Endothelial cell of umbilical vein (primary cell): Measurements from ENCODE around the gene F2RL3. TPM values are rescaled to one million over a fixed set of nuclear protein-coding genes. Genes with fewer than 3 reads are reported as not detected.

Experiments
- BruUV-seq: library from RNA; stranded (reverse); fragments of 400-500 nt; replicated peaks from 2 replicates; lab custom pipeline; 2021; lab: Mats Ljungman, UMichigan
- CTCF ChIA-PET: fragments of 300-600, 350-600 bp; sonication (Branson Sonifier 250); formaldehyde crosslinking; loops from one replicate; lab custom pipeline; 2021; ENCODE audit warnings: antibody characterized with exemption, inconsistent platforms; lab: Charles Lee
- POLR2A ChIA-PET: fragments of 300-600, 350-600 bp; sonication (Branson Sonifier 250); formaldehyde crosslinking; loops from one replicate; lab custom pipeline; 2021; ENCODE audit warnings: antibody characterized with exemption, inconsistent platforms; lab: Charles Lee
- DNase-seq: peaks from one replicate; pipeline ENCODE4 v3.0.0-alpha.2; 2011; ENCODE audit warnings: low read depth, low spot score
- FAIRE-seq: peaks from 2 replicates; lab custom pipeline; 2011; peaks lifted over from hg19 to GRCh38; lab: Jason Lieb, UNC
- H2AFZ ChIP-seq: 2 replicates; pipeline ENCODE4 v1.6.0; 2012; ENCODE audit warnings: low read depth, low read length, control low read depth, inconsistent platforms
- H3K27ac ChIP-seq: 2 replicates; pipeline ENCODE4 v1.5.1; 2011; ENCODE audit warnings: low read depth, mild to moderate bottlenecking, control low read depth, low read length, moderate library complexity; ENCODE audit not compliant: insufficient read depth
- H3K27me3 ChIP-seq, 2 experiments: 2 replicates each; pipeline versions ENCODE4 v1.6.0 to v1.6.1; 2011; ENCODE audit warnings: low read length in 2 of 2, mixed read lengths in 1 of 2; ENCODE audit not compliant: control insufficient read depth in 2 of 2, insufficient read depth in 2 of 2
- H3K36me3 ChIP-seq, 2 experiments: 2 replicates in 1 of 2; 3 replicates in 1 of 2; pipeline ENCODE4 v1.5.1; 2011; ENCODE audit warnings: low read length in 2 of 2, mild to moderate bottlenecking in 1 of 2, moderate library complexity in 1 of 2; ENCODE audit not compliant: control insufficient read depth in 2 of 2, insufficient read depth in 2 of 2; ENCODE audit errors: extremely low read depth in 1 of 2
- H3K4me1 ChIP-seq: 3 replicates; pipeline ENCODE4 v1.5.1; 2011; ENCODE audit warnings: mild to moderate bottlenecking, low read length; ENCODE audit not compliant: control insufficient read depth, insufficient read depth; ENCODE audit errors: extremely low read depth
- H3K4me2 ChIP-seq: 2 replicates; pipeline ENCODE4 v1.6.1; 2011; ENCODE audit warnings: low read length, control low read depth, mixed read lengths; ENCODE audit not compliant: insufficient read depth
- H3K4me3 ChIP-seq, 3 experiments: fragments of 200-600 bp in 1 of 3; sonication (generic), shearing (Covaris generic) in 1 of 3; replicated peaks in 1 of 3; 2 replicates each; pipeline ENCODE4 v1.5.1; 2011 to 2016; ENCODE audit warnings: control low read depth in 3 of 3, low read length in 3 of 3, mild to moderate bottlenecking in 2 of 3, inconsistent platforms in 1 of 3, low read depth in 1 of 3, moderate library complexity in 1 of 3; ENCODE audit not compliant: insufficient read depth in 1 of 3
- H3K79me2 ChIP-seq: 2 replicates; pipeline ENCODE4 v1.6.0; 2012; ENCODE audit warnings: low read length, inconsistent platforms; ENCODE audit not compliant: control insufficient read depth, insufficient read depth
- H3K9ac ChIP-seq: replicated peaks from 2 replicates; pipeline ENCODE3; 2011; ENCODE audit warnings: low read length, control low read depth; ENCODE audit not compliant: insufficient read depth; ENCODE audit errors: extremely low read depth
- H3K9me1 ChIP-seq: replicated peaks from 3 replicates; pipeline ENCODE4 v1.6.0; 2011; ENCODE audit warnings: mild to moderate bottlenecking, low read length; ENCODE audit not compliant: control insufficient read depth, insufficient read depth; ENCODE audit errors: extremely low read depth
- H3K9me3 ChIP-seq: replicated peaks from 2 replicates; pipeline ENCODE4 v1.5.1; 2012; ENCODE audit warnings: low read length, inconsistent platforms; ENCODE audit not compliant: control insufficient read depth, insufficient read depth
- H4K20me1 ChIP-seq: replicated peaks from 2 replicates; pipeline ENCODE3; 2011; ENCODE audit warnings: mild to moderate bottlenecking, low read length; ENCODE audit not compliant: control insufficient read depth, insufficient read depth; ENCODE audit errors: extremely low read depth
- EZH2 ChIP-seq: IDR thresholded peaks from 2 replicates; pipeline ENCODE4 v1.6.1; 2012; ENCODE audit warnings: borderline replicate concordance, low read depth, mild to moderate bottlenecking, moderate library complexity, low read length, inconsistent platforms; ENCODE audit not compliant: severe bottlenecking
- FOS ChIP-seq: IDR thresholded peaks from 2 replicates; pipeline ENCODE4 v1.6.1; 2011; ENCODE audit warnings: mild to moderate bottlenecking, low read length, moderate library complexity, borderline replicate concordance; ENCODE audit not compliant: insufficient read depth
- GATA2 ChIP-seq: IDR thresholded peaks from 2 replicates; pipeline ENCODE4 v1.7.0; 2011; ENCODE audit warnings: low read depth, mild to moderate bottlenecking, moderate library complexity, mixed read lengths, low read length; ENCODE audit not compliant: insufficient read length, insufficient read depth
- JUN ChIP-seq: IDR thresholded peaks from 2 replicates; pipeline ENCODE4 v1.6.1; 2011; ENCODE audit warnings: borderline replicate concordance, low read depth; ENCODE audit not compliant: insufficient read length, insufficient read depth
- MYC ChIP-seq: IDR thresholded peaks from one replicate; pipeline ENCODE4 v1.6.1; 2011; ENCODE audit warnings: mild to moderate bottlenecking, low read depth, low read length
- POLR2A ChIP-seq: IDR thresholded peaks from 2 replicates; pipeline ENCODE4 v1.6.1; 2012; ENCODE audit warnings: low read depth, mild to moderate bottlenecking, control low read depth, low read length
- POLR2AphosphoS5 ChIP-seq: IDR thresholded peaks from 2 replicates; pipeline ENCODE4 v1.6.1; 2012; ENCODE audit warnings: low read depth, mild to moderate bottlenecking, control low read depth, low read length, moderate library complexity; ENCODE audit not compliant: insufficient read depth
- dilution Hi-C: fragments of 300-500 bp; cut with MboI; formaldehyde crosslinking; loops from one replicate; pipeline ENCODE4 v1.15.0; 2019; ENCODE audit warnings: low sequenced_read_pairs; ENCODE audit not compliant: extremely low pct_ligation_motif_present
- intact Hi-C: fragments of 100-400 bp; cut with micrococcal nuclease; formaldehyde crosslinking; loops from one replicate; pipeline ENCODE4 v1.10.0; 2022
- polyA plus RNA-seq, 4 experiments: library from polyadenylated mRNA; depleted of rRNA in 3 of 4; stranded (reverse) in 3 of 4; unstranded in 1 of 4; fragments of >200 nt; gene quantifications; 2 replicates each; pipeline versions ENCODE4 v1.2.1 to v1.2.3, GENCODE V29; 2011 to 2012; ENCODE audit warnings: missing spikeins in 1 of 4
- total RNA-seq: library from RNA; stranded (reverse); gene quantifications from 2 replicates; pipeline ENCODE4 v1.2.3, GENCODE V29; 2021
- TF ChIP-seq, protein P1 (sequence below): IDR thresholded peaks from 2 replicates; pipeline ENCODE4 v1.6.1; 2011; ENCODE audit not compliant: insufficient read depth, insufficient read length
- TF ChIP-seq, protein P2 (sequence below), 2 donors: IDR thresholded peaks; 1 replicate in 1 of 2; 2 replicates in 1 of 2; pipeline ENCODE4 v1.5.1; 2011; ENCODE audit warnings: low read length in 2 of 2, mild to moderate bottlenecking in 2 of 2, moderate library complexity in 2 of 2, control low read depth in 1 of 2, inconsistent platforms in 1 of 2, low read depth in 1 of 2; ENCODE audit not compliant: insufficient read depth in 1 of 2; ENCODE audit errors: extremely low read depth in 1 of 2

Gene F2RL3
- total and polyA plus RNA-seq, 2 donors (not counting 3 experiments of a cell fraction or from before 2014, with no cell fraction given) = 1.2 to 1.7 TPM

DNA sequence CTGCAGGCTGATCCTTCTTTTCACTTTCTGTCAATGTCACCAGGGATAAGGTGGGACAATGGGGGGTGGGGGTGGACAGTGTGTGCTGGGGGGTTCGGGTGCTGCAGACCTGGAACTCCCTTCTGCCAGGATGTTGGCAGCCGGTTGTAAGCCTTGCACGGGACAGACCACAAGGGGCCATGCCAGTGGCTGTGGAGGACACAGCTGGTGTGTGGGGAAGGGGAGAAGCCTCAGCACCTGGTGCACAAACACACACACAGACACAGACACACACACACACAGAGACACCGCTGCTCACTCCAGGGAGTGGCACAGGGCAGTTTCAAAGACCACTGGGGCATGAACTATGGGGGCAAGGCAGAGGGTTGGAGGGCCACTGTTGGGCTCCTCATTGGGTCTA is 3.6 kb downstream of the F2RL3 start:
- dilution Hi-C loops = no loop called here
- Histone ChIP-seq H3K4me3 (no peak overlapping the region), H3K9me1 (no peaks in the 10 kb centered on the region), H3K27me3 (no peaks in the 10 kb centered on the region), H3K9me3 (no peaks in the 10 kb centered on the region), H3K4me2 (no peak overlapping the region), H2AFZ (no peak overlapping the region), H3K9ac (no peak overlapping the region), H3K27ac (no peak overlapping the region), H3K36me3 (no peaks in the 10 kb centered on the region), H4K20me1 (no peaks in the 10 kb centered on the region), H3K4me1 (peaks cover 13% of the 10 kb centered on the region), H3K79me2 (no peaks in the 10 kb centered on the region)
- FAIRE-seq (no peak), DNase-seq (no peak)
- TF ChIP-seq POLR2A (no peak), POLR2AphosphoS5 (no peak), GATA2 (no peak), EZH2 (no peak), FOS (no peak), JUN (no peak), MYC (no peak)
- TF ChIP-seq, protein P1, sequence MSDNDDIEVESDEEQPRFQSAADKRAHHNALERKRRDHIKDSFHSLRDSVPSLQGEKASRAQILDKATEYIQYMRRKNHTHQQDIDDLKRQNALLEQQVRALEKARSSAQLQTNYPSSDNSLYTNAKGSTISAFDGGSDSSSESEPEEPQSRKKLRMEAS = no peak
- TF ChIP-seq, protein P2, sequence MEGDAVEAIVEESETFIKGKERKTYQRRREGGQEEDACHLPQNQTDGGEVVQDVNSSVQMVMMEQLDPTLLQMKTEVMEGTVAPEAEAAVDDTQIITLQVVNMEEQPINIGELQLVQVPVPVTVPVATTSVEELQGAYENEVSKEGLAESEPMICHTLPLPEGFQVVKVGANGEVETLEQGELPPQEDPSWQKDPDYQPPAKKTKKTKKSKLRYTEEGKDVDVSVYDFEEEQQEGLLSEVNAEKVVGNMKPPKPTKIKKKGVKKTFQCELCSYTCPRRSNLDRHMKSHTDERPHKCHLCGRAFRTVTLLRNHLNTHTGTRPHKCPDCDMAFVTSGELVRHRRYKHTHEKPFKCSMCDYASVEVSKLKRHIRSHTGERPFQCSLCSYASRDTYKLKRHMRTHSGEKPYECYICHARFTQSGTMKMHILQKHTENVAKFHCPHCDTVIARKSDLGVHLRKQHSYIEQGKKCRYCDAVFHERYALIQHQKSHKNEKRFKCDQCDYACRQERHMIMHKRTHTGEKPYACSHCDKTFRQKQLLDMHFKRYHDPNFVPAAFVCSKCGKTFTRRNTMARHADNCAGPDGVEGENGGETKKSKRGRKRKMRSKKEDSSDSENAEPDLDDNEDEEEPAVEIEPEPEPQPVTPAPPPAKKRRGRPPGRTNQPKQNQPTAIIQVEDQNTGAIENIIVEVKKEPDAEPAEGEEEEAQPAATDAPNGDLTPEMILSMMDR (IDR thresholded peaks at IDR 0.05; ENCODE audit: extremely low read depth in 1 of 2, insufficient read depth in 1 of 2, low read depth in 1 of 2, low read length in 2 of 2) = no peak
- ChIA-PET POLR2A (no interaction called here), CTCF (no interaction called here)
- intact Hi-C loops = no loop called here
- BruUV-seq = no TSS peak
